ENCODE measurements around the gene IFI30.

GRCh38 chr19:18173054-18173571, 500 bp upstream of the IFI30 start:
- no peak for TF ChIP-seq CTCF (IDR thresholded peaks at IDR 0.05)
- TF ChIP-seq RAD21 (IDR thresholded peaks at IDR 0.05; ENCODE audit: low read length) = no peak
- TF ChIP-seq SMC3 (IDR thresholded peaks at IDR 0.05; ENCODE audit: low read depth, low read length) = no peak
- no peak for TF ChIP-seq CHD2 (IDR thresholded peaks at IDR 0.05; ENCODE audit: low read length, partially characterized antibody)
- no peak for TF ChIP-seq PBX3 (IDR thresholded peaks at IDR 0.05)

Measured in SK-N-SH (cell line).